Duodenal mucosa (tissue), 2 donors: ENCODE data around the gene AQP1.

ENCODE experiments used
- H3K27ac ChIP-seq: one replicate; pipeline ENCODE4 v1.7.0; 2013; ENCODE audit warnings: low read depth, low read length
- H3K27me3 ChIP-seq, 2 donors: one replicate each; pipeline ENCODE4 v1.7.0; 2013; ENCODE audit warnings: low read length in 2 of 2, control low read depth in 1 of 2; ENCODE audit not compliant: insufficient read depth in 2 of 2, control insufficient read depth in 1 of 2
- H3K36me3 ChIP-seq, 2 donors: one replicate each; pipeline ENCODE4 v1.7.0; 2013; ENCODE audit warnings: low read length in 2 of 2, control low read depth in 1 of 2; ENCODE audit not compliant: insufficient read depth in 2 of 2, control insufficient read depth in 1 of 2
- H3K4me1 ChIP-seq, 2 donors: one replicate each; pipeline ENCODE4 v1.7.0; 2013; ENCODE audit warnings: low read length in 2 of 2, control low read depth in 1 of 2; ENCODE audit not compliant: insufficient read depth in 2 of 2, control insufficient read depth in 1 of 2
- H3K4me3 ChIP-seq, 2 donors: one replicate each; pipeline ENCODE4 v1.7.0; 2013; ENCODE audit warnings: low read length in 2 of 2, low read depth in 1 of 2
- H3K9ac ChIP-seq, 2 donors: one replicate each; pipeline ENCODE4 v1.7.0; 2013; ENCODE audit warnings: low read length in 2 of 2, low read depth in 1 of 2
- H3K9me3 ChIP-seq, 2 donors: one replicate each; pipeline ENCODE4 v1.7.0; 2013; ENCODE audit warnings: low read length in 2 of 2, control low read depth in 1 of 2; ENCODE audit not compliant: control insufficient read depth in 1 of 2

AQP1 gene

DNA sequence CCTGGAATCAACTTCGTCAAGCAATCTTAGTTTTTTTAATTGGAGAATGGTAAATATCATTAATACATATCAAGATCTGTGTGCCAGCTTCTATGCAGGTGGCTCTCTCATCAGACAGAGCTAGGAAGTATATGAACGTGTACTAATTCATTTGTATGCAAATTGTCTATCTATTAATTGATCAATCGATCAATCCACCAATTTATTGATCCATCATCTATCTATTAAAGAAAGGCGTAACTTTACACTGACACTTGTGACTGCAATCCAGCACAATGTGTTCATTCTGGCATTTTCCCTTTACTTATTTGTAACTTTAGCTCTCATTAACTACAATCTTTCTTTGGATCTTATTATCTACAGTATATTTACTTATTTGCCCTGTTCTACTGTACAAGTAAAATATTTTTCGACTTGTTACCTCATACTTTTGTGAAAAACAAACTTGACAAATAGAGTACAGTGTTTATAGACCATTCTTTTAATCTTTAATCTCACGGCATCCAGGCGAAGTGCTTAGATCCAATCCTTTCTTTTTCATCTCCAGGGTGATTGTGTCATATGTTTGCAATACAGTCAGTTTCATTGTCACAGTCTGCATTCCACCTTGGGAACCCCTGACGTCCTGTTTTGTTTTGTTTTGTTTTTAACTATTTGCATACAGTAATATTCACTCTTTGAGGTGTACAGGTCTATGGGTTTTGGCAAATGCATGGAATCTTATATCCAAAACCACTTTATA, 30.1 kb downstream of the AQP1 start:
- Histone ChIP-seq H3K4me3 (no peak overlapping the region), H3K9ac (no peak overlapping the region), H3K9me3 (peaks cover 0 to 5% of the 10 kb centered on the region in 2 donors), H3K4me1 (peaks cover 21 to 40% of the 10 kb centered on the region in 2 donors), H3K36me3 (no peaks in the 10 kb centered on the region), H3K27me3 (no peaks in the 10 kb centered on the region), H3K27ac (no peak overlapping the region)

DNA sequence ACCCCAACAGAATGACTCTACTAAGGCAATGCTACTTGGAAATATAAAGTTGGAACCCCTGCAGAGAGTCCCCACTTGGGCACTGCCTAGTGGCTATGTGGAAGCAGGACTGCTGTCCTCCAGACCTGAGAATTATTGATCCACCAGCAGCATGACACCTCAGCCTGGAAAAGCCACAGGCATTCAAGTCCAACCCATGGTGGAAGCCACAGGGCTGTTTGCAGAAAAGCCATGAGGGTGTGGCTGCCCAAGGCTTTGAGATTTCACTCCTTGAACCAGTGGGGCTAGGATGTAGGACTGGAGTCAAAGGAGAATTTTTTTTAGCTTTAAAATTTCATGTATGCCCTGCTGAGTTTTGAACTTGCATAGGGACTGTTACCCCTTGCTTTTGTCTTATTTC, 38.5 kb downstream of the AQP1 start:
- Histone ChIP-seq H3K9ac (no peak overlapping the region), H3K9me3 (peaks cover 0 to under 1% of the 10 kb centered on the region in 2 donors), H3K4me3 (no peak overlapping the region), H3K4me1 (peaks cover 4 to 8% of the 10 kb centered on the region in 2 donors), H3K36me3 (no peaks in the 10 kb centered on the region), H3K27me3 (no peaks in the 10 kb centered on the region), H3K27ac (no peak overlapping the region)

DNA sequence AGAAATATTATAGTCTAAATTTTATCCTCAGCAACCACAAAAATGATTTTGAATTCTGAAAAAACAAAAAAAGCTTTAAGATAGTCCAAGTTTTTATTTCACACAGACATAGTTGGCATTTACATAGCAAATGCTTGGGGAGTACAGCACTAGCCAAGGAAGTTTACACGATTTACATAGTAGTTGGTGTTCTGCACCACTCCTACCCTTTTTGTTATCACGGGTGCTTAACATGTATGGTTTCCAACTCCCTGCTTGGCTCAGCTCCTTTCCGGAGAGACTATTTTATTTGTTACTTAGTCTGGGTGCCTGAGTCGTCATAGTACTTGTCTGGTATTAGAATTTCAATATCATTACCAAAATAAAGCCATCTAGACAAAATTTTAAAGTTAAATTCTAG, 43.3 kb downstream of the AQP1 start:
- no peak overlapping the region for H3K9ac ChIP-seq
- H3K9me3 ChIP-seq = peaks cover 0 to 6% of the 10 kb centered on the region in 2 donors
- no peak overlapping the region for H3K4me3 ChIP-seq
- H3K36me3 ChIP-seq = no peaks in the 10 kb centered on the region
- no peaks in the 10 kb centered on the region for H3K27me3 ChIP-seq
- H3K4me1 ChIP-seq = peaks cover 0 to 4% of the 10 kb centered on the region in 2 donors
- no peak overlapping the region for H3K27ac ChIP-seq

DNA sequence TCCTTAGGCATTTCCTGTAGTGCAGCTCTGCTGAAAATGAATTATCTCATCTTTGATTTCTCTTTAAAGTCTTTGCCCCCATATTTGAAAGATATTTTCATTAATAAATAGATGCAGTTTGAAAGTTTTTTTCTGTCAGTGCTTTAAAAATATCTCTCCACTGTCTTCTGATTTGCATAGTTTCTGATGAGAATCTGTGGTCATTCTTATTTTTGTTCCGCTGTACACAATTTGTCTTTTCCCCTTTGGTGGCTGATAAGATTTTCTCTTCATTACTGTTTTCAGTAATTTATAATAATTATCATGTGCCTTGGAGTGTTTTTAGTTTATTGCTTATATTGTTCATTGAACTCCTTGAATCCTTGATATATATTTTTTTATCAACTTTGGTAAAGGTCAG, 45.1 kb downstream of the AQP1 start:
- no peaks in the 10 kb centered on the region for H3K4me1 ChIP-seq
- H3K36me3 ChIP-seq = no peaks in the 10 kb centered on the region
- H3K9ac ChIP-seq = no peak overlapping the region
- H3K9me3 ChIP-seq = peaks cover 0 to 6% of the 10 kb centered on the region in 2 donors
- no peak overlapping the region for H3K4me3 ChIP-seq
- H3K27me3 ChIP-seq = no peaks in the 10 kb centered on the region
- no peak overlapping the region for H3K27ac ChIP-seq

DNA sequence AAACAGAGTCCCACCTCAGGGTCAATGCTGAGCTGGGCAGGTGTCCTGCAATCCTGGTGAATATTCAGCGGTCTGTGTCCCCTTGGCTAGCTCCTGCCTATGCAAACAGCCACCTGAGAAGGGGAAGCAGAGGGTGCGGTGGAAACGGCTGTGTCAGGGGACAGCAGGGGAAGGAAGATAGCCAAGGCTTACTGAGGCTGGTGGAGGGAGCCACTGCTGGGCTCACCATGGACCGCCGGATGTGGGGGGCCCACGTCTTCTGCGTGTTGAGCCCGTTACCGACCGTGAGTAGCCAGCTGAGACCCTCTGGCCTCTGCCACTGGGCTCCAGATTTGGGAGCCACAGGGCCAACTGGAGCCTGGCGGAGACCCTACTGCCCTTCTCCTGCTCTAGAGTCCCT, 52.2 kb downstream of the AQP1 start, which contains the start of gene GHRHR:
GHRHR (plus strand) TSS at position 112 of the 400 bp plus-strand sequence; CDS start at position 228, 116 bp downstream.
- no peaks in the 10 kb centered on the region for H3K27me3 ChIP-seq
- no peak within 1 kb of the TSS for H3K9ac ChIP-seq
- H3K36me3 ChIP-seq = no peaks in the 10 kb centered on the region
- no peaks in the 10 kb centered on the region for H3K4me1 ChIP-seq
- no peak within 1 kb of the TSS for H3K4me3 ChIP-seq
- no peaks in the 10 kb centered on the region for H3K9me3 ChIP-seq
- H3K27ac ChIP-seq = no peak within 1 kb of the TSS

DNA sequence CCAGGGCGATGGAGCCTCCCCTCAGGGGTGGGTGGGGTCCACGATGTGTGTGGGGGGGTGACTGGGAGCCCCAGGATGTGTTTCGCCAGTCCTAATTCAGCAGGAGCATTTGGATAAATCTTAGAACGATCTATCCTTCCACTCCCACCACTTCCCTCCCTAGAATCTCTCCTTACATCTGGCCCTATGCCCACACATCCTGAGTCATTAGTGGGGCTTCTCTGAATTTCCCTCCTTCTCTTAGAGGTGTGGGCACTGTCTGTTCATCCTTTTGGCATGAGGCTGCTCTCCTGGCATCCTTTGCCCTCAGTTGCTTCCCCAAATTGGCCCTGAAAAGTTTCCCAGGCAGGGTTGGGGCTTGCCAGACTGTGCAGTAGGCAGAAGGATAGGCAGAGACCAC, 53.7 kb downstream of the AQP1 start:
- H3K27me3 ChIP-seq = no peaks in the 10 kb centered on the region

DNA sequence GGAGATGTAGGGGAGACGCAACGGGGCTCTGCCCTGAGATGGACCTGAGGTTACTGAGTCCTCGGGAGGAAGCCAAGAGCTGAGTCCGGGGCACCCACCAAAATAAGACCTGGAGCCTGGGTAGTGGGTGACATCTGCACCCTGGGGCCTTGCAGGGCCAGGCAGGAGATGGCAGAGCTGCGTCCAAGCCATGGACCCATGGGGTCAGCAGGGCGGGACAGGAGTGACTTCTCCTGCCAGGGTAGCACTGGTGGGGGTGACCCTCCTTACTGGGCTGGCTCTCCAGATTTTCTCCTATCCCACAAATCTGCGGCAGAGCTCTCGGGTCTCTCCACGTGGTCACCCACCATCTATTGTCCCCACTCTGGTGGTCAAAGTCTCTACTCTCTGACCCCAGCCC, 54.2 kb downstream of the AQP1 start:
- Histone ChIP-seq H3K36me3 (no peaks in the 10 kb centered on the region), H3K27me3 (no peaks in the 10 kb centered on the region), H3K4me3 (no peak overlapping the region), H3K9me3 (no peaks in the 10 kb centered on the region), H3K9ac (no peak overlapping the region), H3K27ac (no peak overlapping the region), H3K4me1 (peaks cover 0 to 9% of the 10 kb centered on the region in 2 donors)

More for the DNA sequence above, 53.7 kb downstream of the AQP1 start:
- no peak overlapping the region for H3K4me3 ChIP-seq
- no peaks in the 10 kb centered on the region for H3K9me3 ChIP-seq
- H3K4me1 ChIP-seq = peaks cover 0 to 9% of the 10 kb centered on the region in 2 donors
- H3K9ac ChIP-seq = no peak overlapping the region
- no peak overlapping the region for H3K27ac ChIP-seq
- no peaks in the 10 kb centered on the region for H3K36me3 ChIP-seq

DNA sequence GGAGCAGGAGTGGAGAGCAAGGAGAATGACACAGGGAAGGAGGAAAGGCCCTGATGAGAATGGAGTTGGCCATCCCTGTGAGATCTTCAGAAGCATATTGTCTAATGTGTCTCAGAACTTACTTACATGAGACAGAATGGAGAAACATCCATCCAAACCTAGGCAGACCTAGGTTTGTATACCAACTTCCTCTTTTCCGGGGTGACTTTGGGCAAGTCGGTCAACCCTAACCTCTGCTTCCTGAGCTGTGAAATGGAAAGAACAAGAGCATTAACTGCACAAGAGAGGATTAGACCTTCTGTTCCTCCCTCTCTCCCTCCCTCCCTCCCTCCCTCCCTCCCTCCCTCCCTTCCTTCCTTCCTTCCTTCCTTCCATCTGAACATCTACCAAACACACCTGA, 56.6 kb downstream of the AQP1 start:
- Histone ChIP-seq H3K9ac (no peak overlapping the region), H3K36me3 (no peaks in the 10 kb centered on the region), H3K9me3 (no peaks in the 10 kb centered on the region), H3K4me3 (no peak overlapping the region), H3K27me3 (no peaks in the 10 kb centered on the region), H3K27ac (no peak overlapping the region), H3K4me1 (peaks cover 0 to 9% of the 10 kb centered on the region in 2 donors)

DNA sequence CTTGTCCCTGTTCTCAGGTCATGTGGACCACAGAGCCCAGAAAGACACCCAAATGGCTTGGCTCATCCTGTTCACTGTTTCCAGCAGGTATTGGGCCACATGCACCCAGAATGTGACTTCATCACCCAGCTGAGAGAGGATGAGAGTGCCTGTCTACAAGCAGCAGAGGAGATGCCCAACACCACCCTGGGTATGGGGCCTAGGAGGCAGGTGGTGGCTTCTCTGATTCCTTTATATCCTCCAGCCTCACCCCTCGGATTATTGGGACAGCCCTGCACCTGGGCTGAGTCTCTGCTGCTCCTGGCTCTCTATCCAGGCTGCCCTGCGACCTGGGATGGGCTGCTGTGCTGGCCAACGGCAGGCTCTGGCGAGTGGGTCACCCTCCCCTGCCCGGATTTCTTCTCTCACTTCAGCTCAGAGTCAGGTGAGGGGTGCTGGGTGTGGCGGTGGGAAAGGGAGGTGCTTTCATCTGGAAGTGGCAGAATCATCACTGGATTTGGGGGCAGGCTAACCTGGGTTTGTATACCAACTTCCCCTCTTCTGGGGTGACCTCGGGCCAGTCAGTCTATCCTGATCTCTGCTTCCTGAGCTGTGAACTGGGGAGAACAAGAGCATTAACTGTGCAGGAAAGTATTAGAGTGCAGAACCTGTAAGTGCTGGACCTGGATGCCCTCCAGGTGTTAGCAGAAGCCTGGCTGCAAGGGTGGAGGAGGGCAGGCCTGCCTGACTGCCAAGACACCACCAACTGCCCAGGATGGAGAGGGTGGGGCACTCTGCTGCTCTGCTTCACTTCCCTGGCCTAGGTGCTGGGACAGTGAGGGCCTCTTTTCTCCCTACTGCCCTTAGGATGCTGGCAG, 57.3 kb downstream of the AQP1 start:
- no peak overlapping the region for H3K9ac ChIP-seq
- H3K27ac ChIP-seq = no peak overlapping the region
- H3K36me3 ChIP-seq = no peaks in the 10 kb centered on the region
- no peak overlapping the region for H3K4me3 ChIP-seq
- H3K4me1 ChIP-seq = peaks cover 0 to 9% of the 10 kb centered on the region in 2 donors
- no peaks in the 10 kb centered on the region for H3K9me3 ChIP-seq
- H3K27me3 ChIP-seq = no peaks in the 10 kb centered on the region

DNA sequence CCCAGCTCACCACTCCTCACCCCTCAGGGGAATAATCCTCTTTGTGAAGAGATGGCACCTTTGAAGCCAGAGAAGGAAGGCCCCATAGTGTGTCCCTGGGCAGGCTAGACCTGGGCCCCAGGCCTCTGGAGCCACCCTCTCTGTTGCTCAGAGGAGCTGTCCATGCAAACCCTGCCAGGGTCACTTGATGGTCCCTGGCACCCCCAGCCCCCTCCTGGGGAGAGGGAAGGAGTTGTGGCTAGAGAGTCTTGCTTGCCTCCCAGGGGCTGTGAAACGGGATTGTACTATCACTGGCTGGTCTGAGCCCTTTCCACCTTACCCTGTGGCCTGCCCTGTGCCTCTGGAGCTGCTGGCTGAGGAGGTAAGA, 57.9 kb downstream of the AQP1 start:
- no peaks in the 10 kb centered on the region for H3K9me3 ChIP-seq
- no peak overlapping the region for H3K4me3 ChIP-seq
- H3K36me3 ChIP-seq = no peaks in the 10 kb centered on the region
- no peak overlapping the region for H3K9ac ChIP-seq
- H3K27me3 ChIP-seq = no peaks in the 10 kb centered on the region
- peaks cover 5 to 9% of the 10 kb centered on the region in 2 donors for H3K4me1 ChIP-seq
- no peak overlapping the region for H3K27ac ChIP-seq
